ENCODE data around the gene SDK2.

Gene SDK2

DNA sequence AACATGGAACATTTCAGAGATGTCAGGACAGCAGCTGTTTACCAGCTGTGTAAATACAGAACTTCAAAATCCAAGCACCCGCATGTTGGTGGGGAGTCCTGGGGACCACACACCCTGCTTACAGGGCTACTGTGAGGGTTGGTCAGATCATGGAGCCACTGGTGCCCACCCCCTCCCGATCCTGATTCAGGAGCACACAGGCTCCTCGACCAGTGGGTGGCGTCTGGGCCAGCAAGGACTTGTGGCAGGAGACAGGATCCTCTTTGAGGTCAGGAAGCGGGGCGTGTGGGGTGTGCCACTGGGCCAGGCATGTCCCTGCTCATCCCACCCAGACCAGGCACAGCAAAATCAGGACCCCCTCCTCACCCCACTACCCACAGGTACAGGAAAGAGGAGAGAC, 83.6 kb downstream of the SDK2 start:
- Histone ChIP-seq H3K9me2 (replicated peaks; ENCODE audit: insufficient read depth, low read length) (no peaks in the 10 kb centered on the region), H3K36me3 (replicated peaks; ENCODE audit: insufficient read depth, low read length) (no peaks in the 10 kb centered on the region), H3K4me2 (ENCODE audit: low read depth, low read length) (no peak overlapping the region), H2AFZ (ENCODE audit: low read length) (no peak overlapping the region), H3K9me3 (replicated peaks; ENCODE audit: insufficient read depth, low read length) (no peaks in the 10 kb centered on the region), H3K9ac (ENCODE audit: low read length) (no peak overlapping the region), H3K79me2 (ENCODE audit: low read length) (no peaks in the 10 kb centered on the region), H3K4me3 (ENCODE audit: low read length) (no peak overlapping the region), H3K27me3 (replicated peaks; ENCODE audit: insufficient read depth, low read length) (peaks cover 62% of the 10 kb centered on the region), H4K20me1 (ENCODE audit: insufficient read depth, low read length) (no peaks in the 10 kb centered on the region), H3F3A (ENCODE audit: insufficient read depth, low read length) (no peaks in the 10 kb centered on the region), H3K27ac (ENCODE audit: low read length) (no peak overlapping the region), H3K4me1 (ENCODE audit: low read length) (no peaks in the 10 kb centered on the region)
- no peak for DNase-seq
- TF ChIP-seq, protein P1, sequence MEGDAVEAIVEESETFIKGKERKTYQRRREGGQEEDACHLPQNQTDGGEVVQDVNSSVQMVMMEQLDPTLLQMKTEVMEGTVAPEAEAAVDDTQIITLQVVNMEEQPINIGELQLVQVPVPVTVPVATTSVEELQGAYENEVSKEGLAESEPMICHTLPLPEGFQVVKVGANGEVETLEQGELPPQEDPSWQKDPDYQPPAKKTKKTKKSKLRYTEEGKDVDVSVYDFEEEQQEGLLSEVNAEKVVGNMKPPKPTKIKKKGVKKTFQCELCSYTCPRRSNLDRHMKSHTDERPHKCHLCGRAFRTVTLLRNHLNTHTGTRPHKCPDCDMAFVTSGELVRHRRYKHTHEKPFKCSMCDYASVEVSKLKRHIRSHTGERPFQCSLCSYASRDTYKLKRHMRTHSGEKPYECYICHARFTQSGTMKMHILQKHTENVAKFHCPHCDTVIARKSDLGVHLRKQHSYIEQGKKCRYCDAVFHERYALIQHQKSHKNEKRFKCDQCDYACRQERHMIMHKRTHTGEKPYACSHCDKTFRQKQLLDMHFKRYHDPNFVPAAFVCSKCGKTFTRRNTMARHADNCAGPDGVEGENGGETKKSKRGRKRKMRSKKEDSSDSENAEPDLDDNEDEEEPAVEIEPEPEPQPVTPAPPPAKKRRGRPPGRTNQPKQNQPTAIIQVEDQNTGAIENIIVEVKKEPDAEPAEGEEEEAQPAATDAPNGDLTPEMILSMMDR (IDR thresholded peaks at IDR 0.05; ENCODE audit: low read length), result no peak
- TF ChIP-seq EZH2 (optimal IDR thresholded peaks at IDR 0.05; ENCODE audit: low read depth, low read length), result no peak
- TF ChIP-seq EZH2phosphoT487 (IDR thresholded peaks at IDR 0.05; ENCODE audit: low read length), result no peak

DNA sequence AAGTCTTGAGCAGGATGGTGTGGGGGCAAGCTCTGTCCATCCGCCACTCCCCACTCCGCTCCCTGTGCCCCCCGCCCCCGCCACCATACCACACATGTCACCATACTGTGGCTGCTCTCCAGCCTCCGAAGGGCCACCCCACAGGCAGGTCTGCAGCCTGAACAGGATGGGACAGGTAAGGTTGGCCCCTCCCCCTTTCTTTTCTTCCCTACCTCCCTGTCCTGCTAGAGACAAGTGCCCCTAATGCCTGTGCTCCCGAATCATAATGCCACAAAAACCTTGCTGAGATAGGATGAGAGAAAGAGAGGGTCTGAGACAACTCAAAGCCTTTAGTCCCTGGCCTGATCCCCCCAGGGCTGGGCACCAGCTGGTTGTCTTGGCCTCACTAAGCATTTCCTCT, 84.7 kb downstream of the SDK2 start:
- H3K27me3 ChIP-seq (replicated peaks; ENCODE audit: insufficient read depth, low read length), result peaks cover 73% of the 10 kb centered on the region
- DNase-seq, result no peak
- no peak overlapping the region for H3K27ac ChIP-seq (ENCODE audit: low read length)
- TF ChIP-seq, protein P1 (IDR thresholded peaks at IDR 0.05; ENCODE audit: low read length), result no peak
- TF ChIP-seq EZH2 (optimal IDR thresholded peaks at IDR 0.05; ENCODE audit: low read depth, low read length) (no peak), EZH2phosphoT487 (IDR thresholded peaks at IDR 0.05; ENCODE audit: low read length) (no peak)
- H3F3A ChIP-seq (ENCODE audit: insufficient read depth, low read length), result no peaks in the 10 kb centered on the region
- no peaks in the 10 kb centered on the region for H4K20me1 ChIP-seq (ENCODE audit: insufficient read depth, low read length)
- no peak overlapping the region for H3K4me2 ChIP-seq (ENCODE audit: low read depth, low read length)
- no peaks in the 10 kb centered on the region for H3K36me3 ChIP-seq (replicated peaks; ENCODE audit: insufficient read depth, low read length)
- H3K4me3 ChIP-seq (ENCODE audit: low read length), result no peak overlapping the region
- no peaks in the 10 kb centered on the region for H3K79me2 ChIP-seq (ENCODE audit: low read length)
- H3K9me3 ChIP-seq (replicated peaks; ENCODE audit: insufficient read depth, low read length), result no peaks in the 10 kb centered on the region
- H2AFZ ChIP-seq (ENCODE audit: low read length), result no peak overlapping the region
- H3K4me1 ChIP-seq (ENCODE audit: low read length), result no peaks in the 10 kb centered on the region
- no peaks in the 10 kb centered on the region for H3K9me2 ChIP-seq (replicated peaks; ENCODE audit: insufficient read depth, low read length)
- H3K9ac ChIP-seq (ENCODE audit: low read length), result no peak overlapping the region

DNA sequence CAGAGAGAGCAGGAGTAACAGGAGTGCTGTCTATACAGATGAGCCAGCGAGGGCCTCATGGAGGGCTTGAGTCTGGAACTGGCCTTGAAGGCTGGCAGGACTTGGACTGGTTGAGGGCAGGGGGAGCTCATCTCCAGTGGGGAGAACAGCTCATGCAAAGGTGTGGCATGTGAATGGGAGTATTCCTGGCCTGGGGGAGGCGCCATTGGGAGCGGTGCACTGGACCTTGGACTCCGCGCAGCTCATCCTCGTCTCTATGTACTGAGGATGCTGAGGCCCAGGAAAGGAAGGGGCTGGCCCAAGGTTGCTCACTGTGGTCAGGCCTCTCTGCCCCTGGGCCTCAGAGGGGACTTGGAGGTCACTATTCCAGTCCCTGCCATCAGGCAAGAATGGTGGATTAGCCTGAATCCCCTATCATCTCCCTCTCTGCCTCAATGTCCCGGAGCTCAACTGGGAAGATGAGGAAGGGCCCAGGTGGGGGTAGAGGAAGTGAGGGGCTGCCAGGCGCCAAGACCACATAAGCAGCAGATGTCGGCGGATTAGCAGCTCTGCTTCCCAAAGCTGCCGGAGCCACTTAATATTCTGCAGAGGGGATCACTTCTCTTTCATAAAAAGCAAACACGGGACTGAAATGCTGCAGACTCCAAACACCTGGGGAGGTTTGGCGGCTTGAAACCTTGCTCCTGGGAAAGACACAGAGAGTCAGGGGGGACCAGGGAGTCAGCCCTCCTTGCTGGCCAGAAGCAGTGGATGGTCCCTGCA, 88.9 kb downstream of the SDK2 start:
- no peak overlapping the region for H3K4me2 ChIP-seq (ENCODE audit: low read depth, low read length)
- H3K4me3 ChIP-seq (ENCODE audit: low read length), result no peak overlapping the region
- H3K9me2 ChIP-seq (replicated peaks; ENCODE audit: insufficient read depth, low read length), result no peaks in the 10 kb centered on the region
- TF ChIP-seq, protein P1 (IDR thresholded peaks at IDR 0.05; ENCODE audit: low read length), result no peak
- TF ChIP-seq EZH2 (optimal IDR thresholded peaks at IDR 0.05; ENCODE audit: low read depth, low read length) (no peak), EZH2phosphoT487 (IDR thresholded peaks at IDR 0.05; ENCODE audit: low read length) (no peak)
- H4K20me1 ChIP-seq (ENCODE audit: insufficient read depth, low read length), result no peaks in the 10 kb centered on the region
- no peak overlapping the region for H3K9ac ChIP-seq (ENCODE audit: low read length)
- no peaks in the 10 kb centered on the region for H3K36me3 ChIP-seq (replicated peaks; ENCODE audit: insufficient read depth, low read length)
- no peak overlapping the region for H3K27ac ChIP-seq (ENCODE audit: low read length)
- H3K79me2 ChIP-seq (ENCODE audit: low read length), result no peaks in the 10 kb centered on the region
- H3F3A ChIP-seq (ENCODE audit: insufficient read depth, low read length), result no peaks in the 10 kb centered on the region
- H3K27me3 ChIP-seq (replicated peaks; ENCODE audit: insufficient read depth, low read length), result peaks cover 78% of the 10 kb centered on the region
- DNase-seq, result no peak
- no peaks in the 10 kb centered on the region for H3K4me1 ChIP-seq (ENCODE audit: low read length)
- no peaks in the 10 kb centered on the region for H3K9me3 ChIP-seq (replicated peaks; ENCODE audit: insufficient read depth, low read length)
- no peak overlapping the region for H2AFZ ChIP-seq (ENCODE audit: low read length)

All from MM.1S (cell line).